NCI-H1436 treated with DMSO at 0.1 percent for 48 hours (cell line): ENCODE measurements around the gene USP31.

Experiments
- DNase-seq: peaks from one replicate; lab custom pipeline; 2025; lab: John Stamatoyannopoulos, UW

Gene USP31

DNA sequence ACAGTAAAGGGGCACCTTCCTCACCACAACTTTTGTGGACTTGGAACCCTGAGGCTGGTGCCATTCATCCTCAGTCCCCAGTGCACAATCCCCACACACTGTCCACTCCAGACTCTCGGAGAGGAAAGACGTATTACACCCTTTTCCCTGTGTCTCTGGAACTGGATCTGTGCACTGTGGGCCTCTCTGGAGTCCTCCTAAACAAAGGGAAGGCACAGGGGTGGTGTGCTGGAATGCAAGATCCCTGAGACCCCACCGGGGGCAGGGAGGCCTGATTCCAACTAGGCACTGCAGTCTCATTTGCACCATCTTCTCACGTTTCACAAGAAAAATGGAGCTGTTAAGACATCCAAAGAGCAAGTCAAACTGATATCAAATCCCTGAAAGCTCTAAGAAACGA lies 89.8 kb downstream of the USP31 start:
- no peak for DNase-seq

DNA sequence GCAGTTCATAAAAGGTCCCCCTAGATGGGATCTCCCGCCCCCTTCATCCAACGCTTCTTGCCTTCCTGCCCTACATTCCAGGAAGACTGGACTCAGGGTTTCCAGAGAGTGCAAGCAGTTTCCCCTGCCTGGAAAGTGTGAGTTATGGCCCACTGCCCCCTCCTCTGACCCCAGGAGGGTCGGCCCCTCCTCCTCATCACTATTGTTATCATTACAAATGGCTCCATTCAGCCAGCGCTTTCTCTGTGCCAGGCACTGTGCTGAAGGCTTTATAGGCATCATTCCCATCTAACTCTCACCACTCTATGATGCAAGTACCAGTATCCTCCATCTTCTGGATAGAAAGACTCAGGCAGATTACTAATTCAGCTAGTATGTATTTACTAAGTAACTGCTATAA lies 90.7 kb downstream of the USP31 start:
- DNase-seq, result no peak

- DNase-seq, result no peak
Measured at GRCh38 chr16:23057013-23057596, 92.1 kb downstream of the USP31 start.

GRCh38 chr16:23055481-23055880 lies 93.8 kb downstream of the USP31 start:
- DNase-seq, result no peak

DNA sequence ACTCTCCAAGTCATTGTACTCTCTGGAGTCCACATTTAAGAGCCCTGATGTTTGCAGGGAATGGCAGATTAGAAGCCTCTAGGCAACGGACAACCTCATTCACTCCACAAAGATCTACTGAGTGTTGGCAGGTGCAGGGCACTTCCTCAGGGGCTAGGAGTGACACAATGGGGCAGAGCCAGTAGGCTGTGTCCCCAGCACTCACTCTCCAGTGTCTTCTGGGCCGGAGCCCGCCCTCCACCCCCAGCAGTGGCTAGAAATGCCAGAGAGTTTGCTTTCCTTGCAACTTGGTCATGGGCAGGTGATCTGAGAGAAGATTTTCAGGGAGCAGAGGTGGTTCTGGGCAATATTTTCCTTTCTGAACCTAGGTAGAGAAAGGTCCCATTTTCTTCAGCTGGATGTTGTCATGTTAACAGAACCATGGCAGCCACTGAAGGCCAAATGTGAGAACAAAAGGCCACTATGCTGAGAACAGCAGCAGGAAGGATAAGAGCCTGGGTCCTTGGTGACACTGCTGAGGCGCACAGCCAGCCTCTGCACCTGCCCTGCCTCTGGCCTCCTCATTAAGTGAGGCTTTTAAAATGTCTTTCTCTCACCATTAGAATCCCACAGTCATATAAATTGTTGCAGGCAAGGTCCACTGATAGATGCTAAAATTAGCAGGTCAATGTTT lies 96.2 kb downstream of the USP31 start:
- DNase-seq, result no peak

- no peak for DNase-seq
Measured at GRCh38 chr16:23052221-23052620, 97.0 kb downstream of the USP31 start.

DNA sequence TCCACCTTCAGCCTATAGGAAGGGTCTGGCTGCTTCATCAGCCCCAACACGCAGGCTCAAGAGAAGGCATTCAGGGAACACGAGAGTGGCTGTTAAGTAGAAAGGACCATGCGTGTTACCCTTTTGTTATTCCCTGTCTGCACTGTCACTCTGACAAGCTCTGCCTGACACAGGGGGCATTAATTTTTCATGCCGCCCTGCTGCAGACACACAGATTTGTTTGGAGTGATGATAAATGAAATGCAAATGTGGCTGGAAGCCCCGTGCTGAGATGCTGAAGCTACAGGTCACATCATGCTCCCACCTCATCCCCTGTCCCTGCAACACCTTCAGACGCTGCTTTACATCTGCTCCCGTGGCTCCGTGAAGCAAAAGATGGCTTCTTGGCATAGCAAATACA lies 97.7 kb downstream of the USP31 start:
- DNase-seq, result no peak

DNA sequence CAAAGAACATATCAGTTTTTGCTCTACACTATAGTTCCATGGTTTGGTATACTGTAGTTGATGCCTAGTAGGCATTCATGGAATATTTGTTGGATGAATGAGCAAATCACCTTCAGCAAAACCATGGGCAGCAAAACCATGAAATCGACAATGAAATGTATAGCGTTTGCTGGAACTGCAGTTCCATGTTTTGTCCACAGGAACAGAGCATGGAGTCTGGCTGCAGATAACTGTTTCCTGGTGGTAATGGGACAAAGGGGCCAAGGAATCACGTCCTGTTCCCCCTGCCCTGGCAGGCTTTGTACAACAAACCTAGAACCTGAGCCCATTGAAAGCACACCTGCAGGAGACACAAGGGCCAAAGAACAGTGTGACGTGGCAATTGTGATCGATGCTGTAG lies 101.1 kb downstream of the USP31 start:
- DNase-seq, result no peak

DNA sequence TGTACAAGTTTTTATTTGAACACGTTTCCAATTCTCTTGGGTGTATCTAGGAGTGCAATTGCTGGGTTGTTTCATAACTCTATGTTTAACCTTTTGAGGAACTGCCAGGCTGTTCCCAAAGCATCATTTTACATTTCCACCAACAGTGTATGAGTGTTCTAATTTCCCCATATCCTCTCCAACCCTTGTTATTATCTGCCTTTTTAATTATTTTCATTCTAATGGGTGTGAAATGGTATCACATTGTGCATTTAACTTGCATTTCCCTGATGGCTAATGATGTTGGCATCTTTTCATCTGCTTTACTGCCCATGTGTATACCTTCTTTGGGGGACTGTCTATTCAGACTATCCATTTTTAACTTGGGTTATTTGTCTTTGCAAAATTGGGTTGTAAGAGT lies 104.2 kb downstream of the USP31 start:
- DNase-seq, result no peak

DNA sequence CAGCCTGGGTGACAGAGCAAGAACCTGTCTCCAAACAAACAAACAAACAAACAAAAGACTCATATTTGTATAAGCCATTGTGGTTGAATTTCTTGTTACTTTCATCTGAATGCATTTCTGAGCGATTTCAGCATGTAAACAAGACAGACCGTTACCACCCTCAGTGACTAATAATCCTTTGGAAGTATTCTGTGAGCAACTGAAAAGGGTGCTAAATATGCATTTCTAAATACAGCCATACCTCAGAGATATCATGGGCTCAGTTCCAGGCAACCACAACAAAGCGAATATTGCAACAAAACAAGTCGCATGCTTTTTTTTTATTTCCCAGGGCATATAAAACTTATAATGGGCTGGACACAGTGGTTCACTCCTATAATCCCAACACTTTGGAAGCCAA lies 109.0 kb downstream of the USP31 start:
- DNase-seq, result no peak

- no peak for DNase-seq
Measured at GRCh38 chr16:23039118-23039517, 110.1 kb downstream of the USP31 start.

DNA sequence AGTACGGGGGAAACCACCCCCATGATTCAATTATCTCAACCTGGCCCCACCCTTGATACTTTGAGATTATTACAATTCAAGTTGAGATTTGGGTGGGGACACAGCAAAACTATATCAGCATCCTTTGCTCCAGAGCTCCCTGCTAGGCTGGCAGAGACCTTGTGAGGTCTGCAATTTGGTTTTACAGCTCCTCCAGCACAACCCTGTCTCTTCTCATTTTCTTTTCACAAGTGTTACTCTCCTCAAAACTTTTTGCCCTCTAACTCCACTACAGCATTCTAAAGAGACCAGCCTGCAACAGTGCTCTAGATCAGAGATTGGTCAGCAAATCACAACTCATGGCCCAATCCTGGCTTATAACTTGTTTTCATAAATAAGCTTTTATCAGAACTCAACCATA lies 114.0 kb downstream of the USP31 start:
- no peak for DNase-seq

DNA sequence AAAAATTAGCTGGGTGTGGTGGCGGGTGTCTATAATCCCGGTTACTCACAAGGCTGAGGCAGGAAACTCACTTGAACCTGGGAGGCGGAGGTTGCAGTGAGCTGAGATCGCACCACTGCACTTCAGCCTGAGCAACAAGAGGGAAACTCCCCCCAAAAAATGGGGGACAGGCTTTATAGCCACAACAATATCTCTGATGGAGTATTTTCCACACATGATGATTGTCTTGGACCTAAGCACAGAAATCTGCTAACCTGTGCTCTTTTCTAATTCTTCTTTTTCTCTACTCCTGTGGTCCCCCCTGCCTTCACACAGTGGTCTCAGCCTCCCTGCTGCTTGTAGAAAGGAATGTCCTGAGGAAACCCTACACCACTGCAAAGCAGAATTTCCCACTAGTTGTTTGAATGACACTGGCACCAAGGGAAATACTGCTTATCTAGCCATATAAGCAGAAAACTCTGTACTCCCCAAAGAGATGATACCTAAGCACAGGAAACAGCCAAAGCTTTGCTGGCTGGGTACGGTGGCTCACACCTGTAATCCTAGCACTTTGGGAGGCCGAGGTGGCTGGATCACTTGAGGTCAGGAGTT lies 117.6 kb downstream of the USP31 start:
- no peak for DNase-seq

DNA sequence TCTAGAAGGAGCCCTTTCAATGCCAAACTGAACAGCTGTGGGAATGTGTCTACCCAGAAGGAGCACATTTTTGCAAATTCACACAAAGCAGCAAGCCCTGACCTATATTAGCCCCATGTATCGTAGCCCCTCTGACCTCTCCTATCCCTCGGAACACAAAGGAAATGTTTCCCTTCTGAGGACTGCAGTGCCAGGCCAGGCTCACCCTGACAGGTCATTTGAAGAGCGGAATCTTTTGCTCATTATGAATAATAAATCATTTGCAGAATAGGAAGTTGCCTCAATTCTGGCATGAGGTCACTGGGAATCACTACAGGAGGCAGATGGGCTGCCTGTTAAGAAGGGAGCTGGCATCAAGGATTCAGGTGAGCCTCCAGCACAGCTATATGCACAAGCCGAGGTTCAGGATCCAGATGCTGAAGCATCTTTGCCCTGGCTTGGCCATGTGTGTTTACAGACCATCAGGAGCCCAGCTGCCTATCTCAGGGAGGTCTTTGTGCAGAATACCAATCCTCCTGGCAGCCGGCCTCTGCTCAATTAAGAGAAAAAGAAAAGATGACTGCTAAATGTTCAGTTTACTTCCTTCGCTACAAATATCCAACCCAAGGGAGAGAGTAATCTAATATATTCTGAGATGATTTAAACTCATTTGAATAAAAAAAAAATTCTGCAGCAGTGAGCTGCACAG lies 119.4 kb downstream of the USP31 start:
- DNase-seq, result no peak

GRCh38 chr16:23027386-23027785 lies 121.9 kb downstream of the USP31 start:
- no peak for DNase-seq

- no peak for DNase-seq
Measured at GRCh38 chr16:23026784-23027362, 122.4 kb downstream of the USP31 start.

DNA sequence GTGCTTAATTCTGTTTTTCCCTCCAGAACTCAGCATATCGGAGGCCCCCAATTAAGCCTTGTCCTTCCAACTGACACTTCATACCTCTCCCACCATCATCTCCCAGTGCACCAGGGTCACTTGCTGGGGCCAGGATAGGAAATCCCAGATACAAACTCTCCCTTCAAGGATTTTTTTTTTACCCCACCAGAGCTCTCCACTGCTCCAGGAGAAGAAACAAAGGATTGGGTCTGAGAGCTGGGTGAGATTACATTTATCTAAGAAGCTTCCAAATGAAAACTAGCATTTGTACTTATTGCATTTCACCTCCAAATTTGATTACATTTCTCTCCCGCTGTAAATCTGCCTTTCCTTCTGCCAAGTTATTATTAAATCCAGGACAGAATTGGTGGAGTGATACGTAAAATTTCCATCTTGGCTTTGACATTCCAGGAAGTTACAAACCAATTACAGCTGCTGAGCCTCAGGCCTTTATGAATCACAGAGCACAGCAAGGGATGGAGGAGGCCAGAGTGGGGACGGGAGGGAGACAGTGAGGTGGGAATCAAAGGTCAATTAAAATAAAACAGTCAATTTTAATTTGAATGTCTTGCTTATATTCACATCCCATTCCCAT lies 123.5 kb downstream of the USP31 start:
- no peak for DNase-seq

- DNase-seq, result no peak
Measured at GRCh38 chr16:23024044-23024443, 125.2 kb downstream of the USP31 start.

GRCh38 chr16:23020084-23020483 lies 129.2 kb downstream of the USP31 start:
- no peak for DNase-seq

DNA sequence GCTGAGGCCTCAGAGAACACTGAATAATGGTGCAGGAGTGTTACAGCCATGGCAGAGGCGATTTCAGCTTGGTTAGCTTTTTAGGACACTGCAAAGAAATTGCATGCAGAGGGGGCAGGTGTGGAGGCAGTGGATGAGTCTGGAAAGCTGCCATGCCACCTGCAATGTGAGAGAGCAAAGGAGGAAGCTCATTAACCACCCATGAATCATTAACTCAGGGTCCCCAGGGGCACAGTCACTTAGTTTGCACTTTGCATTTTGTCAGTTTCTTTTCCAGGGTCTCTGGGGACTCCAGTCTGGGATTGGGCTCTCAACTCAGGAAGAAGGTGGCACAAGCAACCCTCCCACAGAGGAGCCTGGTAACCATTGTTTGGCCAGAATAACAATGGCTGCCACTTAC lies 132.9 kb downstream of the USP31 start:
- no peak for DNase-seq

GRCh38 chr16:23015580-23015979 lies 133.7 kb downstream of the USP31 start:
- no peak for DNase-seq

GRCh38 chr16:23014592-23014991 lies 134.7 kb downstream of the USP31 start:
- DNase-seq, result no peak
